Measurements from ENCODE around the gene HSPG2.
"Not testable (repeated sequence)": the region's sequence is repeated elsewhere in the genome, so short reads cannot be mapped to it uniquely, and the experiment has no call there.

HSPG2 gene

GRCh38 chr1:21932127-21932526 is 5.0 kb downstream of the HSPG2 start:
- no peak for DNase-seq (ENCODE audit: low spot score)

DNA sequence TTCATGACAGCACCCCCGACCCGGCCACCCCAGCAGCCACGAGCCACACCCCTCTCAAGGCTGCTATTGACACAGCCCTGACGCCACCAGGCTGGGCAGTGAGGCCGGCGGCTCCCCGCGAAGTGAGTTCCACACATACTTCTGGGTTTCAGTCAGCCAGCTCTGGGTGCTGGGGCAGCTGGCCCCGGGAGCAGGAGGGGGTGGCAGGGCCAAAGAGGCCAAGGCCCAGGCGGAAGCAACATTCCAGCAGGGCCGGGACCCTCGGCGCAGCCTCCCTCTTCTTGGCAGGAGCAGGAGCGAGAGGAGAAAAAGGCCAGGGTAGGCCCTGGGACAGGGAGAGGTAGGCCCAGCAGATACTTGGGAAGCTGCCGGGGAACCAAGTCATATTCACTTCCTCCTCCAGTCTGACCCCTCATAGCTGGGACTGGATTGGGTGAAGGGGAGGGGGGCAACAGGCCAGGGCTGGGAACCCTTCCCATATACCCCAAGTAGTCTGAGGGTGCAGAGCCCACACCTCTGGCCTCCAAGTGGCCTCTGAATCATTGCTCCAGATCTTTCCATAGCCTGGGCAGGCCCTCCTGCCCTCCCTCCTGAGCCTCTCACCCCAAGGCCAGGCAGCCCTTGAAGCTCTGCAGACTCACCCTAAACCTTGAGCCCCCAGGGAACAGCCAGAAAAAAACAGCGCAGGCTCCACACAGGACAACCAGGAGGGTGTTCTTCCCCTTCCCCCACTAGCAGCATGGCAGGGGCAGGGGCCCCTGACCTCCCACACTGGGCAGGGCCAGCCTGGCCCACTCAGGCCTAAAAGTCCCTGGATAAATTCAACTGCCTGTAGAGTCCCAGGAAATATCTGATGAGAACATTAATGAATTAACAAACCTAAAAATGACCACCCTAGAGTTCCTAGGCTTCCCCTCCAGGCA is 5.7 kb downstream of the HSPG2 start:
- DNase-seq (ENCODE audit: low spot score): no peak

GRCh38 chr1:21930629-21931170 is 6.4 kb downstream of the HSPG2 start:
- no peak for DNase-seq (ENCODE audit: low spot score)

- no peak for DNase-seq (ENCODE audit: low spot score)
Measured at GRCh38 chr1:21930080-21930571, 7.0 kb downstream of the HSPG2 start.

DNA sequence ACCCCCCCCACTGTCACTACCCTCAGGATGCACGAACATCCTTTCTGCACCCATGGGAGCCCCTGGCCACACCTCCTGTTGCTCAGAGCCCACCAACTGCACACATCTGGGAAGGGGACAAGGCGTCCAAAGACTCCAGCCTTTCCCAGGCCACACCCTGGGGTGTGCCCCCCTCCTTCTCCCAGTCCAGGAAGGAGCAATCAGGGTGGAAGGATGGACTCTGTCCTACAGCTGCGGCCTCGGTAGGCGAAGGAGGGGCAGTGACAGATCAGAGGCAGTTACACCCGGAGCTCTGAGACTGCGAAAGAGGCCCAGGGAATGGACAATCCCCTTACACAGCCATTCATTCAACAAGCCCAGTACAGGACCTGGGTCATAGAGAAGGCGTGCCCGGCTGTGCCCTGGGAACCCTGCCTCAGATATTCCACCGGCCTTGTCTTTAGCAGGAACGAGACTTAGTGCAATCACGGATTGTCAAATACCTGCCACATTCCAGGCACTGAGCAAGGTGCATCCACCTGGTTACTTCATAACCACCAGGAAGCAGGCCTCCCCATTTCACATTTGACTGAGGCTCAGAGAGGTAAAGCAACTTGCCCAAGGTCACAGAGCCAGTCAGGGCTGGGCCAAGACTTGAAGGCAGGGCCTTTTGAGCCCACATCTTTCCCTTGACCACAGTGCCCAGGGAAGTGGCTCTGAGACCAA is 9.4 kb downstream of the HSPG2 start:
- DNase-seq (ENCODE audit: low spot score): no peak

GRCh38 chr1:21926814-21927532 is 10.1 kb downstream of the HSPG2 start:
- no peak for DNase-seq (ENCODE audit: low spot score)

- DNase-seq (ENCODE audit: low spot score): no peak
Measured at GRCh38 chr1:21926065-21926464, 11.0 kb downstream of the HSPG2 start.

DNA sequence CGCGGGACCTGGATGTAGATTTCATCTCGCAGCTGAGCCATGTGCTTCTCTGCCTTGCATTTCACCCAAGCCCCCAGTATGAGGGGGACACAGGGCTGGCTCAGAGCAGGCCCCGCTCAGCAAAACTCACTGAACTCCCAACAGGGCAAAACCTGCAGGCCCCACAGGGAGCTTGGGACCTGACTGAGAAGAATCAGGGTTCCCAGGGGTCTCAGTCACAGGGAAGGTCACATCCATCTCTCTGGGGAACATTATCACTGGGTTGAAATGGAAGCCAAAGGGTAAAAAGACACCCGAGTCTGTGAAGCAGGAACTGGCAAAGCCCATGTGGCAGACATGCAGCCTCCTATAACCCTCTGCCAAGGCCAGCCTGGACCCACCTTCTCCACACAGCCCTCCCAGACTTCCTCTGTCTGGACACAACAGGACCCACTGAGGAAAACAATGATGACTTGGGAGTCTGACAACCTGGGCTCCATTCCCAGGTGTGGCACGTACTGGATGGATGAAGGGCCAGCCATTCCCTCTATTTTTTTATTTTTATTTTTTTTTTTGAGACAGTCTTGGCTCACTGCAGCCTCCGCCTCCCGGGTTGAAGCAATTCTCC is 11.7 kb downstream of the HSPG2 start:
- DNase-seq (ENCODE audit: low spot score): no peak

GRCh38 chr1:21924503-21925005 is 12.6 kb downstream of the HSPG2 start:
- DNase-seq (ENCODE audit: low spot score): no peak

- DNase-seq (ENCODE audit: low spot score): no peak
Measured at GRCh38 chr1:21922090-21923013, 14.8 kb downstream of the HSPG2 start.

DNA sequence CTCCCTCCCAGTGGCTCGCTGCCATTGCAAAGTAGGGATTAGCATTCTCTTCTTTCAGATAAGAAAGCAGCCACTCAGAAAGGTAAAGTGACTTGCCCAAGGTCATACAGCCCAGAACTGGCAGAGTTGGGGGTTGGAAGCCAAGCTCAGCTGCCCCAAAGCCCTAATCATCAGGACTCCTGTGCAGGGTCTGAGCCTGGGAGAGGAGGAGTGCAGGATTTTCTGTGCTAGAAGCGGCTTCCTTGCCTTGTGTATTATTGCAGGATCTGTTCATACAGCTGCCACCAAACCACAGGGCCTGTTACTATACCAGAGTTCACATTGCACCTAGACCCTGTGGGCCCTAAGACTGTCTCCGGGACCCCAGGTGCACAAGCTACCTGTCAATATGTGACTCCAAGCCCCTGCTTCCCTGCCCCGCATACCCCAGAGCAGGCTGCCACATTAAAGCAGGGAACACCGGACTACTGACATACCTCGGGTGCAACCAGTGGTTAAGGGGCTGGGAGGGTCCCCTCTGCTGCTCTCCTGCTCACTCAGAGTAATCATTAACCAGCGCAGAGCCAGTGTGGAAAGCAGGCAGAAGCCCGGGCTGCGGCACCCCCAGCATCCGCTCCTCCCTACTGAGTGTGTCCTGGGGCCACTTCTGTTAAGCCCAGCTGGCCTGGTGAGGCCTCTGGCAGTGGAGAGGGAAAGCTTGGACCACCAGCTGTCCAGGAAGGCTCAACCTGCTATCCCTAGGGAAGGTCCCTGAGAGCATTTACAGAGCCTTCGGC is 15.8 kb downstream of the HSPG2 start:
- no peak for DNase-seq (ENCODE audit: low spot score)

- DNase-seq (ENCODE audit: low spot score): no peak
Measured at GRCh38 chr1:21919520-21919919, 17.6 kb downstream of the HSPG2 start.

DNA sequence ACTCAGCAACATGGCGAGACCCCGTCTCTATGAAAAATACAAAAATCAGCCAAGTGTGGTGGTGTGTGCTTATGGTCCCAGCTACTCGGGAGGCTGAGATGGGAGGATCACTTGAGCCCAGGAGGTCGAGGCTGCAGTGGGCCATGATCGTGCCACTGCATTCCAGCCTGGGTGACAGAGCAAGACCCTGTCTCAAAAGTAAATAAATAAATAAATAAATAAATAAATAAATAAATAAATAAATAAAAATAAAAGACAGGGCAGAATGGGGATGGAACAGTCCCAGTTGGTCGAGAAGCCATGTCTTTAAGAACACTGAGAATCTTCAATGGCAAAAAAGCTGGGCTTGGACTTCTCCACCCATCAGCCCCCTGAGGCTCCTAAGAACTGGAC is 19.9 kb downstream of the HSPG2 start:
- not testable (repeated sequence) for DNase-seq (ENCODE audit: low spot score)

DNA sequence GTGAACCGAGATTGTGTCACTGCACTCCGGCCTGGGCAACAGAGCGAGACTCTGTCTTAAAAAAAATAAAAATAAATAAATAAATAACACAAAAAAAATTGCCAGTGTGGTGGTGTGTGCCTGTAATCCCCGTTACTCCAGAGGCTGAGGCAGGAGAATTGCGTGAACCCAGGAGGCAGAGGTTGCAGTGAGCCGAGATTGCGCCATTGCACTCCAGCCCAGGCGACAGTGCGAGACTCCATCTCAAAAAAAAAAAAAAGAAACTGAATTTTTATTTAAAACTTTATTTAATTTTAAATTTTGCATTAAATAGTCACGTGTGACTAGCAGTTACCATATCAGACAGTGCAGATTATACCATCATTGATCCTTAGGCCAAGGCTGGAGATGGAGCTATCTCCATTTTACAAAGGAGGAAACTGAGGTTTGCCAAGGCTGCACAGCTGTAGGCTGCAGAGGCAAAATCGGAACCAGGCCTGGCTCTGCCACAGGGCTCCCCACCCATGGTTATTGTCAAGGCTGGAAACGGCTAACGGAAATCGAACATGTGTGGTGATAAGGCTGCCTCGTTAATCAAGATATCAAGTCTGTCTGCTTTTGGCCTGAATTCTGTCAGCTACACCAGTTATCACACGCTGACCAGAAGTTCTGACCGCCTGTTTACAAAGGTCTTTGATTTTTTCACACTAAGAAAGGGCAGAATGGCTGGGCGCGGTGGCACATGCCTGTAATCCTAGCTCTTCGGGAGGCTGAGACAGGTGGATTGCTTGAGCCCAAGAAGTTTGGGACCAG is 20.5 kb downstream of the HSPG2 start:
- DNase-seq (ENCODE audit: low spot score): no peak

DNA sequence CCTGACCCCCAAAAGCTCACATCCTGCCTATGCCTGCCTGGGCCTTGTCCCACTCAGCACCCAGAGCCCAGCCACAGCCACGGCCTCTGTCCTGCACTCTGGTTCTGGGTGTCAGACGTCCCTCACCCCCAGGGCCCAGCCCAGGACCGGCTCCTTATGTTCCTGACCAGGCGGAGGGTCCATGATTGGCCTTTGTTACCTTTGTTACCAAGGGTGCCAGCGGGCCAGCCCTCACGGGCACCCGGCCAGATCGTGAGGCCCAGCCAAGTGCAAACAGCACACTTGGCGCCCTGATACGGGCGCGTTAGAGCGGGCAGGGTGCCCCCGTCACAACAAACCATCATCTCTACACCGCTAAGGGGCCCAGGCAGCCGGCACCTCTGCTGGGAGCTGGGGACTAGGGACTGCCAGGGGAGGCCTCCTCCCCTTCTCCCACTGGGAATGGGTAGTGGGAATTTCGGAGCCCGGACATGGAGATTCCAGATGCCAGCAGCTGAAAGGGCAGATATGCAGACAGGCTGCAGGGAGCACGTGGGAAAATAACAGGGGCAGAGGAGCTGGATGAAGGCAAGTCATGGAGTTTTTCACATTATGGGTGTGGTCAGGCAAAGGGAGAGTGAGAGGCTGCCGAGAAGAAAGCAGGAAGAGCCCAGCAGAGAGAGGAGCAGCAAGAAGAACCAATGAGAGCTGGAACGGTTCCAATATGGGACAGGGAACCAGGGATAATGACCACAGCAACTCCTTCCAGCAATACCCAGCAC is 22.1 kb downstream of the HSPG2 start:
- no peak for DNase-seq (ENCODE audit: low spot score)

- no peak for DNase-seq (ENCODE audit: low spot score)
Measured at GRCh38 chr1:21914450-21914849, 22.7 kb downstream of the HSPG2 start.

- DNase-seq (ENCODE audit: low spot score): no peak
Measured at GRCh38 chr1:21913763-21914162, 23.3 kb downstream of the HSPG2 start.

GRCh38 chr1:21913258-21913657 is 23.9 kb downstream of the HSPG2 start:
- DNase-seq (ENCODE audit: low spot score): no peak
